ENCODE measurements around the gene PDSS2.
"Not testable (repeated sequence)": the region's sequence is repeated elsewhere in the genome, so short reads cannot be mapped to it uniquely, and the experiment has no call there.

PDSS2 gene

DNA sequence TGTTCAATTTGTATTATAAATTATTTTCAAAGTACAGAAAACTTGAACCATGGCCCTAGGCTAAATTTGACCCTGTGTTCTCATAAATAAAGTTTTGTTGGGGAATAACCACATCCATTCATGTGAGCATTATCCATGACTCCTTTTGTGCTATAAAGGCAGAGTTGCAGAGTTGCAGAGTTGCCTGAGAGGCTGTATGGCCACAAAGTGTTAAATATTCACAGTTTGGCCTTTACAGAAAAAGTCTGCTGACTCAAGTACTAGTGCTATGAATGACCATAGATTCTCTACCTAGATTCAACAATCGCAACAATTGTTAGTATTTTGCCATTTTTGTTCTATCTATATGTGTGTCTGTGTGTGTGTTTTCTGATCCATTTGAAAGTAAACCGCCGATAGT, 297.8 kb downstream of the PDSS2 start:
- no peak for DNase-seq (ENCODE audit: low read depth in 2 of 2)

DNA sequence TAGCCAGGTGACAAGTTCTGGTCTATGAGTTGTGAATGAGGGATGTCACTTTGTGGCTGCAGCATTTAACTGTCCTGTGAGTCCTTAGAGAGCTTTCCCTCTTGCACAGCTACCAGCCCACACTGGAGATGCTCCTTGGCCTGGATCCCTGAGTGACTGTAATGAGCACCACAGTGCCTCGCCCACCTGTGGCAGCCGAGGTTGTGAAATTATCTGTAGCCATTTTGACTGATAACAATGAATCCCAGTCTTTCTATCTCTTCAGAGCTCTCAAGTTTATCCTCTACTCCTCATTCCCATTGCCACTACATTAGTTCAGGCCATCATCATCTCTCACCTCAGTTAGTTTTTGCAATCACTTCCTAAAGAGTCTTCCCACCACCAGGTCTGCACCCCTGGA, 302.7 kb downstream of the PDSS2 start:
- DNase-seq (ENCODE audit: low read depth in 2 of 2): no peak

DNA sequence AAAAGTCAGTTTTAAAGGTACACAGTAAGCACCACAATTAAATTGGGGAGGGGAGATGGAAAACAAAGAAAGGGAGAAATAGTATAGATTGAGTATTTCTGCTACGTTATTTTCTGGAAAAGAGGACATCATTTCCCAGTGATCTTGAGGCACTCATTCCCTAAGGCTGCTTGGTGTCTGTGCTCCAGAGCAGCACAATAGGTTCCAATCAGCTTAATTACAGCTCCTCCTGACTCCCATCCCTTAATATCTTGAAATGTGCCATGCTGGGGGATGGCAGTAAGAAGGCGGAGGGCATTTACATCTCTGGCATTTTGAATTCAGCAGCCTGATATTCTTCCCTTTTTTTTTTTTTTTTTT, 304.6 kb downstream of the PDSS2 start:
- DNase-seq (ENCODE audit: low read depth in 2 of 2): no peak

DNA sequence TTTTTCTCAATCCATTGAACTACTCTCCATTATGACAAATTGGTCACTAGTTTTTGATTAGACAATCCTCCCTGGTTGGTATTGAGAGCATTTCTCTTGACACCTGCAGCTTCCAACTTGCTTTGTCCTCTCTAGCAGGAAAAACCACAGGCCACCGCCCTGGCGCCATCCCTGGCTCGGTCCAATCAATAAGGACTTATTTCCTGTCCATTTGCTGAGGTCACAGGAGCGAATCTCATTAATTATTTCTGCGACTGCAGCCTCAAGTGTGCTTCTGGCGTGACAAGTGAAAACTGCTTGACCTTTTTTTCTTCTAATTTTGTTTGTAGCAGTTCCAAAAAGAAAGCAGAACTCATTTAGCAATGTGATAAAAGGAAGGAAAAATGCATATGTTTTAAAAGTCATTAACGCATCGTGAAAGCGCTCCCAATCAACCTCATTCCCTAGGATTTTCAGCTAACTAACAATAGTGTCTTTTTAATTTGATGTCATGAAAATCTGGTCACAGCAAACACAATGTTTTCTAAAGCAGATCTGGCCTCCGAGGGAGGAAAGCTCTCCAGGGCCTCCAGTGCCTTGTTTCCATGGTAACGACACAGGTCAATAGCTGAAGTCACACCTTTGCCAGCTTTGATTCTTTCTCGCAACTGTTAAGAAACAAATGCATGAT, 305.1 kb downstream of the PDSS2 start:
- no peak for DNase-seq (ENCODE audit: low read depth in 2 of 2)

DNA sequence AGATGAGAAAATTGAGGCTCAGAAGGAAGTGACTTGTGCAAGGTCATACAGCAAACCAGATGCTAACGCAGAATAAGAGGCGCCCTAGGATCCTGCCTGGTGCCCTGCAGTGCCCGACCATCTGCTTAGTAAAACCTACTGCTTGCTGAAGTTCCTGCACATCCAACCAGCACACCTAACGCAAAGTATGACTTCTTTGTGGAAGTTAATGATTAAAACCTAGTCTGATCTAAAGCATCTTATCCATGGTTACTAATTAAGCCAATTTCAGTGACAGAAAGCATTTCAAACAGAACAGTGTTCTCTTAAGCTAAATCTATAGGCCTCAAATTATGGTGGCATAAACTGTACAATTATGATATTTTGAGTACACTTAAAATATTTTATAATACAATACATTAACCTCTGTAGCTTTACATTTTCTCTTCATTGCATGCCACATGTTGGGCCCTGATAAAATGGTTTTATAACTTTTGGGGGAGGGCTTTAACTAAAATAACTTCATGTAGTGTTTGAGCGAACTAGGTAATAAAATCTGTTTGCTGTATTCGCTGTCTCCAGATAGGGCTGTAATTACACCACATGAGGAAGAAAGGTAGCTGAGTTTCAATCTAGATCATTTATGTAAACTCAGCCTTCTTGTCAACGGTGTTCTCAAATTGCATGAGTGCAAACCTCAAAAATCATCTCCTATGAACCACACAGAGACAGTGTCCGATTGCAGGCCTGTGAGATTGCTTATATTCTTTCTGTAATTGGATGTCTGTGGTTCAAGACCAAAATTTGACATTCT, 306.5 kb downstream of the PDSS2 start:
- DNase-seq (ENCODE audit: low read depth in 2 of 2): no peak

DNA sequence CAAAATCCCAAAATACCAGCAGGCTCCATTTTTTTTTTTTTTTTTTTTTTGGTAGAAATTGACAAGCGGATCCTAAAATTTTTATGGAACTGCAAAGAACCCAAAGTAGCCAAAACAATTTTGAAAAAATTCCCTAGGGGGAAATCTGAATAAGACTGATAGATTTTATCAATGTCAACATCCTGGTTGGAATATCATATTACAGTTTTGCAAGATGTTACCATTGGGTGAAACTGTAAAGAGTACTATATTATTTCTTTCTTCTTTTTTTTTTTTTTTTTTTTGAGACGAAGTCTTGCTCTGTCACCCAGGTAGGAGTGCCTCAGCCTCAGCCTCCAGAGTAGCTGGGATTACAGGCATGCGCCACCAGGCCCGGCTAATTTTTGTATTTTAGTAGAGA, 314.7 kb downstream of the PDSS2 start:
- no peak for DNase-seq (ENCODE audit: low read depth in 2 of 2)

DNA sequence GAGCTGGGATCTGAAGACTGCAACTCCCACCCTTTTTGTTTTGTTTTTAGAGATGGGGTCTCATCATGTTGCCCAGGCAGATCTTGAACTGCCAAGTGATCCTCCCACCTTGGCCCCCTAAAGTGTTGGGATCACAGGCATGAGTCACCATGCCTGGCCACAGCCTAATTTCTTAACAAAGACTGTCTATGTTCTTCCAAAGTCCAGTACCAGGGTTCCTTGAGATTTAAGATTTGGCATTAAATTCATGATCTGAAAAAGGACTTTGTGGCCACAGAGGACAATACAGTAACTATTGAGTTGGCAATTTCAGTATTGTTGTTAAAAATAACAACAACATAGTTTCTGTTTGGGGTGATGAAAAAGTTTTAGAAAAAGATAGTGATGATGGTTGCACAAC, 315.4 kb downstream of the PDSS2 start:
- no peak for DNase-seq (ENCODE audit: low read depth in 2 of 2)

DNA sequence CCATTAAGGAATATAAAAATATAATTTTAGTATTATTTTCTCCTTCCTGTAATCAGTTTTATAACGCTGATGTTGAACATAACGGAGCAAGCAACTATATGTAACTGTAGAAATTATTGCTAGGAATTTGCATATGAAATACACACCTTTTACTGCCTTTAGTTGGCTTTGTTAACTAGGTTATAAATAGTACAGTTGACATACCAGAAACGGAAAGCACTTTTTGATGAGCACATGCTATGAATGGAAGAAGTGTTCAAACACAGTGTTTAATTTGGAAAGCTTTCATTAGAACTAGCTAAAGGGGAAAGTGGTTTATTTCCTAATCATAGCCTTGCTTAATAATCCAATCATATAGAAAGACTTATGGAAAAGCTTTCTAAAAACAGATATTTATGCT, 318.8 kb downstream of the PDSS2 start:
- DNase-seq (ENCODE audit: low read depth in 2 of 2): no peak

DNA sequence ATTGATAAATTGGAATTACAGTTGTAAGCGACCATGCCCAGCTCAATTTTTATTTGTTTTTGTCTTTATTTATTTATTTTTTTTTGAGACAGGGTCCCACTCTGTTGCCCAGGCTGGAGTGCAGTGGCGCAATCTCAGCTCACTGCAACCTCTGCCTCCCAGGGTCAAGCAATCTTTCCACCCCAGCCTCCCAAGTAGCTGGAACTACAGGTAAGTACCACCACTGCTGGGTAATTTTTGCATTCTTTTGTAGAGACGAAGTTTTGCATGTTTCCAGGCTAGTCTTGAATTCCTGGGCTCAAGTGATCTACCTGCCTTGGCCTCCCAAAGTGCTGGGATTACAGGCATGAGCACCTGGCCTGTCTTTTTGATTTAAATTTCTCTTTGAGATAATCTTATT, 323.0 kb downstream of the PDSS2 start:
- not testable (repeated sequence) for DNase-seq (ENCODE audit: low read depth in 2 of 2)

DNA sequence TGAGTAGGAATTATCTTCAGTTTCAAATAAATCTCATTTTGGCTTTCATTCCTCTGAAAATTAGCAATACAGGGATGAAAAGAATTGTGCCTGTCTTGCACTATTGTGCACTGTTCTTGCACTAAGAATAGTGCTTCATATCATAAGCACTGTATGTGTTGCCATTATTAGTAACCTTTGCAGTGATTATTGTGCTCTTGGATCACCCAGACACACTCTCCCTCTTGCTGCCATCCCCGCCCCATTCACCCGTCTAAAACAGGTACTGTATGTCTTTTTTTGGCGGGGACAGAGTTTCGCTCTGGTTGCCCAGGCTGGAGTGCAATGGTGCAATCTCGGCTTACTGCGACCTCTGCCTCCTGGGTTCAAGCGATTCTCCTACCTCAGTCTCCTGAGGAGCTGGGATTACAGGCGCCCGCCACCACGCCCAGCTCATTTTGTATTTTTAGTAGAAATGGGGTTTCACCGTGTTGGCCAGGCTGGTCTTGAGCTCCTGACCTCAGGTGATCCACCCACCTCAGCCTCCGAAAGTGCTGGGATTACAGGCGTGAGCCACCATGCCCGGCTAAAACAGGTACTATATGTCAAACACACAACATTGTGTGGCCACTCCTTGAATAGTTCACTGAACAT, 324.2 kb downstream of the PDSS2 start:
- not testable (repeated sequence) for DNase-seq (ENCODE audit: low read depth in 2 of 2)

DNA sequence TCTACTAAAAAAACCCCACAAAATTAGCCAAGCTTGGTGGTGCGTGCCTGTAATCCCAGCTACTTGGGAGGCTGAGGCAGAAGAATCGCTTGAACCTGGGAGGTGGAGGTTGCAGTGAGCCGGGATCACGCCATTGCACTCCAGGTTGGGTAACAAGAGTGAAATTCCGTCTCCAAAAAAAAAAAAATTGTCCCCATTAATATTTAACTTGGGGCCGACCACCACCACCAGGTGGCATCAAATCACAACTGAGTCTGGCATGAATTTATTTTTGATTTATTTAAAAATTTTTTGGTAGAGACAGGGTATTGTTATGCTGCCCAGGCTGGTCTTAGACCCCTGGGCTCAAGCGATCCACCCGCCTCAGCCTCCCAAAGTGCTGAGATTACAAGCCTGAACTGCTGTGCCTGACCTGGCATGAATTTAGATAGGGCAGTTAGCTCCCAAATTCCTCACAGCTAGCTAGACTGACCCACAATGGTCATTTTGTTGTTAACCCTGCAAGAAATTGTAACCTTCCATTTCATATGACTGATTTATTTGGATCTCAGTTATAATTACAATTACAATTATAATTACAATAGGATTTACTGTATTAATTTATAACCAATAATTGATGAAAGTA, 326.9 kb downstream of the PDSS2 start:
- DNase-seq (ENCODE audit: low read depth in 2 of 2): no peak

DNA sequence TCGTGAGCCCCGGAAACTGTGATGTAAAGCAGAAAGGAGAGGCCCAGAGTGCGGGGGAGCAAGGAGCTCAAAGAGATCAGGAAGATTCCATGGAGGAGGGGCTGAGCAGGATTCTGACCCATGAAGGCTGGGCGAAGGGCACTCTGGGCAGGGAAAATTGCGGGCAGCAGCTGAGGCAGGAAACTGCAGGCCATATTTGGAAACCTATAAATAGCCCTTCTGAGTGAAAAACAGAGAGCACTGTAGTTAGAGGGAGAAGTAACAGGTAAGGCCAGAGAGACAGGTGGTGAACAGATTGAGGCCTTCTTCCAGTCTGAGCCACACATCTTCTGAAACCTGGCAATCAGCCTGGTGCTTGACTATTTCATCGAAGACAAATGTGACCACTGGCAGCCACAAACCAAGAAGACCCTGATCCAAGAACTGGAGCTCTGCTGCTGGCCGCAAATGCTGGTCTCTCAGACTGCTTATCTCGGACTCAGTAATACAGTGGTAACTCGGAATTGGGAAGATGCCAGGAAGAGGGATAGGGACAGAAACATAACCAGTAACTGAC, 329.9 kb downstream of the PDSS2 start:
- DNase-seq (ENCODE audit: low read depth in 2 of 2): no peak

DNA sequence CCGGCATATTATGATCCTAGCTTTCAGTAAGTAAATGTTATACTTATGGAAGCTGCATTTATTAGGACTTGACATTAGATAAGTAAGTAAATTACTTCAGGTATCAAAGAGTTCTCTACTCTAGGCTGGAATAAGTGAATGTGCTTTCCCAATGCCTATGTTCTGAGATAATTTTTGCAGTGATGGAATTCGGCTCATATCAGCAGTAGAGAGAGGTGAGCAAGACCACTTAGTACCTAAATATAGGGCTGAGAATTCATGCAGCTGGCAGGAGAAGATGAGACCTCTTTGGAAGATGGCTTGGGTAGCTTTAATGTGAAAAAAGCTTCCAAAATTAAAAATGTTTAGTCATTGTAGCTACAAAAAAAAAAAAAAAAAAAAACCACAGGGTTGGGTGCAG, 330.8 kb downstream of the PDSS2 start:
- DNase-seq (ENCODE audit: low read depth in 2 of 2): no peak

DNA sequence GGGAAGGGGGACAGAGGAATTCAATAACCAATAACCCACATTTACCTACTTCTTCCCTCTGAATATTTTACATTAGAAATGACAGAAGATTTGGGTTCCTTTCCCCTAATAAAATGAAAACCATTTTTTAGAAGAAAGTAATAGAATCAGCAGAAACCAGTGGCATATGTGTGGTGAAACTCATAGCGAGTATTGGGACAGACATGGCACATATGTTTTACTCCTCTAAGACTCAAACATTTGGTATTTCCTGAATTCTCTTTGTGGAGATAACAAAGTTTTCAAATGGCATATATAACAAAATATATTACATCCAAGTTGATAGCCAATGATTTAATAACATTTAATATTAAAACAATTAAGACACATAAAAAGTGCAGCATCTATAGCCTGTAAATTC, 331.2 kb downstream of the PDSS2 start:
- no peak for DNase-seq (ENCODE audit: low read depth in 2 of 2)

DNA sequence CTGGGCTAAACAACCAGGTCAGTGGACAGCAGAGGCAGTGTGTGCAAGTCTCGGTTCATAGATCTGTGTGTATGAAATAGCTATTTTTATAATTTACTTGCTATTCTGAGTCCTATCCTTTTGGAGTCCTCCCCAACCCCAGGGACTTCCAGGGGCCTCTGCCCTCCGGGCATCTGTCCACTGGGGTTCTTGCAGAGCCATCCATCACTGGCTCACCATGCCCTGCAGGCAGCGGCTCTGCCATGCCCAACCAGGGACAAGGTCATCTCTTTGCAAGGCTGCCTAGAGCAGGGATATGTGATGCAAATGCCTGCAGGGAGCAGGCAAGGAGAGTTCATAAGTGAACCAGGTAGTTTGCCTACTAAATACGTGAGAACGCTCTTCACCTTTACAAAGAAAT, 333.6 kb downstream of the PDSS2 start:
- no peak for DNase-seq (ENCODE audit: low read depth in 2 of 2)

DNA sequence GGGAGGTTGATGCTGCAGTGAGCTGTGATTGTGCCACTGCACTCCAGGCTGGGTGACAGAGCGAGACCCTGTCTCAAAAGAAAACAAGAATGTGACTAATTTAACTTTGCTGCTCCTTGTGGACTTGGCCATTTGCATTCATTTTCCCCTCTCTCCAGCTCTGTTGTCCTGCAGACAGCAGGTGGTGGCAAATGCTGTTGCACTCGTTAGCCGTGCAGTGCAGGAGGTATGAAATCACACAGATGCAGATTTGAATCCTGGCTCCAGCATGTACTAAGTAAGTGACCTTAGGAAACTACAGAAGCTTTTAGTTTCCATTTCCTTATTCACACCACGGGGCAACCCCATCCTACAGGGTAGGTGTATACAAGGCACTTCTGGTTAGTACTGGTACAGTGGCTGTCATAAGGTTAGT, 334.4 kb downstream of the PDSS2 start:
- no peak for DNase-seq (ENCODE audit: low read depth in 2 of 2)

DNA sequence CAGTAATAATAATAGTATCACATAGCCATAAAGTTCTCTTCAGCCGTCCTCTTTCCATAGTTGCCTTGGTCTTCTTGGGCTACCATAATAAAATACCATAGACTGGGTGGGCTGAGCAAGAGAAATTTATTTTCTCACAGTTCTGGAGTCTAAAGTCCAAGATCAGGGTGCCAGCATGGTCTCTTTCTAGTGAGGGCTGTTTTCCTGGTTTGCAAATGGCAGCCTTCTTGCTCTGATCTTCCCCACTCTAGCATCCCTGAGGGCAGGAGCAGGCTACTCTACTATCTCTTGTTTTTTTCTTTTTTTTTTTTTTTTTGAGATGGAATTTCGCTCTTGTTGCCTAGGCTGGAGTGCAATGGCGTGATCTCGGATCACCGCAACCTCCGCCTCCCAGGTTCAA, 335.9 kb downstream of the PDSS2 start:
- DNase-seq (ENCODE audit: low read depth in 2 of 2): no peak

DNA sequence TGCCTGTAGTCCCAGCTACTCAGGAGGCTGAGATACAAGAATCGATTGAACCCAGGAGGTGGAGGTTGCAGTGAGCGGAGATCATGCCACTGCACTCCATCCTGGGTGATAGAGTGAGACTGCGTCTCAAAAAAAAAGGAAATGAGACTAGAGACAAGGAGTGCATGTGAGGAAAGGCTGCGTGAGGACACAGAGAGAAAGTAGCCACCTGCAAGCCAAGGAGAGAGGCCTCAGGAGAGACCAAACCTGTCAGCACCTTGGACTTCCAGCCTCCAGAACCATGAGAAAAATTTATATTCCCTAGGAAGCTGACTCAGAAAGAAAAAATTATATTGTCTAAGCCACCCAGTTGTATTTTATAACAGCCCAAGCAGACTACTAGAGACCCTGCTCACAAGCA, 336.6 kb downstream of the PDSS2 start:
- no peak for DNase-seq (ENCODE audit: low read depth in 2 of 2)

DNA sequence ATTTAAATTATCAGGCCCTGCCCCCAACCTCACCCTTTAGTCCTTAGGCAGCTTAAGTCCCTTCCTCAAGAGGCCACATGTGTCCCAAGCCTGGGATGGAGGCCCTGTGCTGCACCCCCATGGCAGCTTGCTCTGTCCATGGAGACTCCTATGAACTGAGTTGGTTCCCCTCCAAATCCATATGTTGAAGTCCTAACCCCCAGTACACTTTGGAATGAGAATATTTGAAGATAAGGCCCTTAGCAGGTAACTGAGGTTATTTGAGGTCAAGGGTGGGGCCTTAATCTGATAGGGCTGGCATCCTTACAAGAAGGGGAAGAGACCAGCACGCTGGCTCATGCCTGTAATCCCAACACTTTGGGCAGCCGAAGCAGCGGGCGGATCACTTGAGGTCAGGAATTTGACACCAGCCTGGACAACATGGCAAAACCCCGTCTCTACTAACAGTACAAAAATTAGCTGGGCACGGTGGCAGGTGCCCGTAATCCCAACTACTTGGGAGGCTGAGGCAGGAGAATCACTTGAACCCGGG, 337.3 kb downstream of the PDSS2 start:
- DNase-seq (ENCODE audit: low read depth in 2 of 2): no peak

DNA sequence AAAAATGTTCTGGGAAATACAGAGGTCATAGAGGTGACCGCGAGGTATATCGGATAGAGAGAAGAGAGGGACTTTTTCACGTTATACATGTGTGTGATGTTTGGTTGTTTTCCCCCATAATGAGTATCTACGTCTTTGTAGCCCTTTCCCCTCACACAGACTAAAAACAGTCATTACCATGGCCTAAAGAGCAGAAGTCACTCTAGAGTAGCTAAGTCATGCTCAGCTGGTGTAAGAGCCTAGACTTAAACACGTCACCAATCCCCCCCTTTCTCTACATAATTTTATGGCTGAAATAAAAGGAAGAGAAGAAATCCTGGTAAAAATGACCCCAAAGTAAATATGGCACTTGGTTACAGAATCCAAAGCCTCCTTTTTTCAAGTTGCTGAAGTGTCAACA, 338.1 kb downstream of the PDSS2 start:
- DNase-seq (ENCODE audit: low read depth in 2 of 2): no peak

DNA sequence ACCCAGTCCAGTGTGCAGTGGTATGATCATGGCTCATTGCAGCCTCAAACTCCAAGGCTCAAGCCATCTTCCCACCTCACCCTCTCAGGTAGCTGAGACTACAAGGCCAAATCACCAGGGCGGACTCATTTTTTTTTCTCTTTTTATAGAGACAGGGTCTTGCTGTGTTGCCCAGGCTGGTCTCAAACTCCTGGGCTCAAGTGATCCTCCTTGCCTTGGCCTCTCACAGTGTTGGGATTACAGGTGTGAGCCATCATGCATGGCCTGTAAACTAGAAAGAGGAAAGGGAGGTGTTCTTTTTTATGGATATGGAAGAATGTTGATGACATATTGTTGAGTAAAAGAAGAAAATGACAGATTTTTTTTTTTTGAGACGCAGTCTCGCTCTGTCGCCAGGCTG, 339.0 kb downstream of the PDSS2 start:
- no peak for DNase-seq (ENCODE audit: low read depth in 2 of 2)

DNA sequence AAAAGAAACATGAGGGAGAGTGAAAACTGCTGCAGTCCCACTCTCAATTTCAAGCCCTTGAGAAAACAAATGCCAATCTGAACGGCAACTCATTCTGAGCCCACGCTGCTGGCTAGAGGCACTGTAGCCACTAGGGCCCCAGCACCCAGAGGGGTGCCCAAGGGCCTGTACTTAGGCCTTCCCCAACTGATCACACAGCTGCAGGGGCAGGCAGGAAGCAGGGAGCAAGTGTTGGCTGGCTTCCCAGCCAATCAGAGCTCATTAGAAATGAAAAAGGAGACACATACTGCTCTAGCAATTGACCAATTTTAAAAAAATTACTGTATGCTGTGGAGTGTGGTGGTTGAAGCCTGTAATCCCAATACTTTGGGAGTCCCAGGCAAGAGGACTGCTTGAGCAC, 340.4 kb downstream of the PDSS2 start:
- no peak for DNase-seq (ENCODE audit: low read depth in 2 of 2)

Data from stimulated activated CD4-positive, alpha-beta T cell treated with anti-CD3 and anti-CD28 coated beads, Interleukin-1b, Interleukin-23, amount 100 ng/mL, for 4 hours (primary cell).